SK-N-SH treated with all-trans-retinoic acid at 6 μM for 48 hours (cell line): Measurements from ENCODE around the gene EIF4H.

ENCODE experiments used
- ARNTL ChIP-seq: fragments of 450-650 bp; formaldehyde crosslinking; IDR thresholded peaks from 2 replicates; pipeline ENCODE4 v1.5.0; 2020; ENCODE audit warnings: low read depth, mild to moderate bottlenecking, moderate library complexity, borderline replicate concordance
- ESRRG ChIP-seq: fragments of 250-450 bp; sonication (Bioruptor Pico); IDR thresholded peaks from 2 replicates; pipeline ENCODE4 v1.6.1; 2021; ENCODE audit warnings: mild to moderate bottlenecking
- ISL1 ChIP-seq: fragments of 250-450 bp; sonication (Bioruptor Pico); IDR thresholded peaks from 2 replicates; pipeline ENCODE4 v2.1.2; 2022; ENCODE audit warnings: mild to moderate bottlenecking, moderate library complexity
- PPARA ChIP-seq: fragments of 250-450 bp; sonication (Bioruptor Pico); IDR thresholded peaks from 2 replicates; pipeline ENCODE4 v1.5.0; 2020; ENCODE audit warnings: mild to moderate bottlenecking, borderline replicate concordance
- TOX ChIP-seq: fragments of 250-450 bp; sonication (Bioruptor Pico); IDR thresholded peaks from 2 replicates; pipeline ENCODE4 v1.8.0; 2021; ENCODE audit warnings: mild to moderate bottlenecking, moderate library complexity, borderline replicate concordance

DNA sequence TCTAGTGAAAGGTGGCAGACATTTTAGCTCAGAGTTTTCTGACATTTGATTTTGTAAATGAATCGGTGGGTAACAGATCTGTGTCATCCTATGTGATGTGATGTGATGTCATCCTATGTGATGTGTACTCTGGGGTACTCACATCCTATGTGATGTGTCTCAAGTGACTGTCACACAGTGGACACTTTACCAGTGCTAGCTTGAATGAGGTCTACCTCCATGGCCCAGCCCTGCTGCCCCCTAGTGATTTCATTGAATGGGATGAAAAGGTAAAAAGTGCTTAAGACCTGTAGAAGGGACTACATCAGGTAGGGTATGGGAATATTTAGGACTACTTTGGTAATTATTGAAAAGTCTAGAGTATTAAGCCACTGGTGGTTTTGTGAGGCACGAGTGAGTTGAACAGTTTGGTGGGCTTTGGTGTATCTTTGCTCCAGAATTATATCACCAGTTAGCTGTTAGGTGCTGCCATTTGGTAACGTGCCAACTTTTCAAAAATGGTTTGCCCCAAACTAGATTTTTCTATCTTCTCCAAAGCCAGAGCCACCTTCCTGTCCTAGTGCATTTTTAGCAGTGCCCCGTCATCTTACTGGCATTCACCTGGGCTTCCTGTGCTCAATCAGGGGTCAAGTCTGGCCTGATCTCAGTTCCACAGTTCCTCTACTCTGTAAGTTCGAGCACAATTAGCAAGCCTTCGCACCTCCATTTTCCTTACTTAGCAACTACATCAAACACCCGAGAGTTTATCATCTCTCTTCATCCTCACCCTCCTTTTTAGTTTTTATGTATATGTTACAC, 9.7 kb downstream of the EIF4H start:
- no peak for TF ChIP-seq ARNTL (CRISPR knock-in tag)
- TF ChIP-seq ISL1 (CRISPR knock-in tag): no peak
- no peak for TF ChIP-seq ESRRG (CRISPR knock-in tag)
- TF ChIP-seq PPARA (CRISPR knock-in tag): no peak
- no peak for TF ChIP-seq TOX (CRISPR knock-in tag)
